HG03064 (cell line): Measurements from ENCODE around the gene DBNDD1.

ENCODE experiments used
- ATAC-seq: cut with Tn5 transposase; IDR thresholded peaks from one replicate; pipeline ENCODE4 v1.9.1; 2021; ENCODE audit warnings: low read depth; ENCODE audit not compliant: unreplicated experiment

Gene DBNDD1

GRCh38 chr16:90037276-90037675 is 18.0 kb upstream of the DBNDD1 start:
- no peak for ATAC-seq

- ATAC-seq: no peak
Observed at GRCh38 chr16:90035902-90036301, 16.6 kb upstream of the DBNDD1 start.

- no peak for ATAC-seq
Observed at GRCh38 chr16:90034504-90034903, 15.2 kb upstream of the DBNDD1 start.

- no peak for ATAC-seq
Observed at GRCh38 chr16:90033387-90033786, 14.1 kb upstream of the DBNDD1 start.

- no peak for ATAC-seq
Observed at GRCh38 chr16:90032674-90033331, 13.5 kb upstream of the DBNDD1 start.

GRCh38 chr16:90031931-90032673 is 12.8 kb upstream of the DBNDD1 start:
- ATAC-seq: no peak

GRCh38 chr16:90031186-90031930 is 12.1 kb upstream of the DBNDD1 start:
- ATAC-seq: no peak

GRCh38 chr16:90028985-90029384 is 9.7 kb upstream of the DBNDD1 start:
- ATAC-seq: no peak

GRCh38 chr16:90027611-90028010 is 8.4 kb upstream of the DBNDD1 start:
- no peak for ATAC-seq

GRCh38 chr16:90026135-90026534 is 6.9 kb upstream of the DBNDD1 start:
- no peak for ATAC-seq

GRCh38 chr16:90023078-90023447 is 3.8 kb upstream of the DBNDD1 start:
- no peak for ATAC-seq

- ATAC-seq: peak; percentile 55
Observed at GRCh38 chr16:90022209-90023077, 3.2 kb upstream of the DBNDD1 start.

- no peak for ATAC-seq
Observed at GRCh38 chr16:90020838-90021382, 1.7 kb upstream of the DBNDD1 start.

GRCh38 chr16:90020260-90020837 is 1.1 kb upstream of the DBNDD1 start:
- ATAC-seq: no peak

- no peak for ATAC-seq
Observed at GRCh38 chr16:90019543-90020259, 445 bp upstream of the DBNDD1 start.

- ATAC-seq: no peak
Observed at GRCh38 chr16:90018297-90018651, 982 bp downstream of the DBNDD1 start.

GRCh38 chr16:90016339-90016950 is 2.8 kb downstream of the DBNDD1 start:
- no peak for ATAC-seq

GRCh38 chr16:90015586-90016338 is 3.5 kb downstream of the DBNDD1 start:
- no peak for ATAC-seq
